Stimulated activated CD8-positive, alpha-beta memory T cell treated with anti-CD3 and anti-CD28 coated beads, Interleukin-15, amount 100 ng/mL, for 4 hours (primary cell): ENCODE measurements around the gene HDAC9.

Experiments
- DNase-seq, 2 donors: peaks; one replicate each; pipeline ENCODE4 v3.0.0-alpha.2; 2020; ENCODE audit warnings: low read depth in 2 of 2

HDAC9 gene

DNA sequence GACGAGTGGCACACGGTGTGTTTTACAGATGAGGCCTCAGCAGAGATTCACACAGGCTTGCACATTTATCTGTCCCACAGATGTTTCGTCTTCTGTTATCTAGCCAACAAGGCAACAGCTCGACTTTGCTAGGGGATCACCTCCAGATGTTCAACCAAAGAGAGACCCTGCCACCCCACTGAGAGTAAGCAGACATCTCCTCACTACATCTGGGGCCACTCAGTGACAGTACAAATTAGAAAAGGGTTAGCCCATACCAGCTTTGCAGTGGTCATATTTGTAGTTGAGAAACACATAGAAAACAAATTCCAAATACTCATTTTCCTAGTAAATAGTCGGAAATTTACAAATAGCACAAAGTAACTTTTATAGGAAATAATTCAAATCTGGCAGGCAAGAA, 164.2 kb downstream of the HDAC9 start:
- DNase-seq: no peak

DNA sequence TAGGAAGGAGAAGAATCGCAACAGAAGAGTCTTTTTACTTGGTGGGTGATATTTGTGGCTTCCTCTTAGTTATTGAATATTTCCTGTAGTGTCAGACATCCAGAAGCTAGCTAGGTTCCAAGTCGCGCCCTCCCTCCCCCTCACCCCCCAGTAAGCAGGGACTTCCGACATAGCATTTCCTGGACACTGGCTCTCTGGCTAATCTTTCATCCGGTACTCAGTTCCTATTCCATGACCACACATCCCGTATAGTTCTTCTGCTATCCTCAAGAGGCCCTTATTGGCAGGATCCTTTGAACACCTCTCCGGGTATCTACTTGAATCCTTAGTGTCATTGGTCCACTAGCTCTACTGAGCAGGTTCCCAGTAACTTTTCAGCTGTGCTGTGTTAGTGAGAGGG, 167.8 kb downstream of the HDAC9 start:
- no peak for DNase-seq

DNA sequence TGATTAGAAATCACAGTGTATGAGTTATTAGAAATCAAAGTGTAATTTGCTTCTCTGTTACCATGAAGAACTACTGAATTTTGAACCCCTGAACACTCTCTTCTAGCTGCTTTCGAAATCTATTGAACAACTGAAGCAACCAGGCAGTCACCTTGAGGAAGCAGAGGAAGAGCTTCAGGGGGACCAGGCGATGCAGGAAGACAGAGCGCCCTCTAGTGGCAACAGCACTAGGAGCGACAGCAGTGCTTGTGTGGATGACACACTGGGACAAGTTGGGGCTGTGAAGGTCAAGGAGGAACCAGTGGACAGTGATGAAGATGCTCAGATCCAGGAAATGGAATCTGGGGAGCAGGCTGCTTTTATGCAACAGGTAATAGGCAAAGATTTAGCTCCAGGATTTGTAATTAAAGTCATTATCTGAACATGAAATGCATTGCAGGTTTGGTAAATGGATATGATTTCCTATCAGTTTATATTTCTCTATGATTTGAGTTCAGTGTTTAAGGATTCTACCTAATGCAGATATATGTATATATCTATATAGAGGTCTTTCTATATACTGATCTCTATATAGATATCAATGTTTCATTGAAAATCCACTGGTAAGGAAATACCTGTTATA, 170.7 kb downstream of the HDAC9 start:
- DNase-seq: peak; percentile 9 to 19

DNA sequence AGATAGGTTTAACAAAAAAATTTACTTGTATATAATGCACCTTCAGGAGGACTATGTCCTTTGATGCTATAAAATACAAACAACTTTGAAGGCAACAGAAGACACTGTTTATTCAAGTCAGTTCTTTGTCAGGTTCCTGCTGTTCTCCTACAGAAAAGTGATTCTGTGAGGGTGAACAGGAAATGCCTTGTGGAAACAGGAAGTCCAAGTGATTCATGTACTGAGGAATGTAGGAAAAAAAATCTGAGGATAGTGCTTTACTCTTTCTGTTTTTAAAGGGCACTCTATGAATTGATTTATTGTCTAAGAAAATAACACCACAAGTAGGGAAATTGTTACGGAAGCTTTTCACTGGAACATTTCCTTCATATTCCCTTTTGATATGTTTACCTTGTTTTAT, 171.9 kb downstream of the HDAC9 start:
- no peak for DNase-seq

DNA sequence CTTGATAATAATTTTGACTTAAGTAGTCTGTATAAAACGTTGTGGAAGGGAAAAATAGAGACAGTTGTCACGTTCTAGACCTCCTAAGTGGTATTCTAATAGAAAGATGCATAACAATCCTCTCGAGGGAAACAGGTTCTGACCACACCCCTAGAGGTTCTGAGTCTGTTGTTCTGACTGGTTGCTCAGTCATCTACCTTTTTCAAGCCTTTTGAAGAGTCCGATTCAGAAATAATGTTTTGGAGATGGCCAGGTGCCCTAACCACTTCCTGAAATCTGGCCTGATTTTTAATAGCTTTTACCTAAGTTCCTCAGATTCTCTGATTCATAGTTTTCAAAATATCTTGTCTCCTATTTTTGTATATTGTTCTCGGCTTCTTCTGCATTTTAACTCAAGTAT, 175.6 kb downstream of the HDAC9 start:
- no peak for DNase-seq

DNA sequence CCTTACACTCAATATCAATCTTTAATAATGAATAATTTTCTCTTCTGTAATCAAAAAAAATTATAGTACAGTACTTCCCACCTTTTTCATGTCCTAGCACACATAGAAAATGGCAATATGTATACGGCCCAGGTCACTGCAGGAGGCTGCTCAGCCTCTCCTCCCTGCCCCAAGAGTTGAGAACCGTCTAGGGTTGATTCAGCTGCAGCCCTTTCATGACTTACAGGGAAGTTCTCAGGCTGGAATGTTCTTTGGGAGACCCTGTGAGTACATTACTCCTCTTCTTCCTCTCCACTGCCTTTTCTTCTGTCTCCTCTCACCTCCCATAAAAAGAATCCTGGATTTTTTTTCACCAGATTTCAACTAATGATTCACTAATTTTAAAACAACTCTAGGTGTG, 180.0 kb downstream of the HDAC9 start:
- no peak for DNase-seq

DNA sequence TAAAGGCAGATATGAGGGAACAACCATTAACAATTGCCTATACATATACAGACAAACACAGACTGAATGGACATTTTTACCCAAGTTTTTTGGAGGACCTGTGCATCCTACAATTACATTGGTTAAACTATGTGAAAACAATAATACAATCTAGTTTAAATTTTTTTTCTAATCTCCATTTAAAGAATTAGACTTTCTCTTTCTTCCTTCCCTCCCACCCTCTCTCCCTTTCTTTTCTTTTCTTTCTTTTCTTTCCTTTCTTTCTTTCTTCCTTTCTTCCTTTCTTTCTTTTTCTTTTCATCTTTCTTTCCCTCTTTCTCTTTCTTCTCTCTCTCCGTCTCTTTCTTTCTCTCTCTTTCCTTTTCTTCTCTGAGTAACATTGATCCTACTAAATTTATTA, 183.7 kb downstream of the HDAC9 start:
- no peak for DNase-seq

DNA sequence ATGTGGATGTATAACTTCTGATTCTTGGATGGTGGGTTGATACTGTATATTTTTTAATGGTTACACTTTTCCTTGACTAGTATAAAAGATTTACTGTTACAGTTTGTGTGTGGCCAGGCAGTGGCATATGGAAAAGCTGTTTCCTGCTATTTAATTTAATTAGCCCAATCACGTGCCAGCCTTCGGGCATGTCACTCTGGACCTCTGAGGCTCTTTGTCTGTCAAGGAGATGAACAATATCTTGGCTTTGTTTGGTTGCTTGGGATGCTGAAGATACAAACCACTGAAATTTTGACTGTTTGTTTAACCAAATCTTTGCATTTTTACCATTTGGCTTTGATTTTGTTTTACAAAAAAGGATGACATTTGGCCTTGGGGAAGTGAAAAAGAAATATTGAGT, 185.0 kb downstream of the HDAC9 start:
- DNase-seq: no peak

DNA sequence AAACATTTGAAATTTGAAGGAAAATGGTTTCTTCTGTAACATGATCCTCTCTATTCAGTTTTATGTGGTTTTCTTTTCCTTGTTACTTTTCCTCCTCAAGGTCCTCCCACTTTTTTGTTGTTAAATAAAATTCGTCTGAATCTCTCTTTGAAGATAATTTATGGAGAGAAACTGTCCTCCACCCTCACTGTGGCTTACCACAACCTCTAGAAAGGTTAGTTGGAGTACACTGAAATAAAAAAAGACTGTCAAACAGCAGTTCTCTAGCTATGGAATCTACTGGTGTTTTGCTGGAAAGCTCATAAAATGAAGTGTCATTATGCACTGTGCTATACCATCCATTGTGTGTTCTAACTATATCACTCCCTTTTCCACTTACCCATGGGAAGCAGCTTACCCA, 189.4 kb downstream of the HDAC9 start:
- no peak for DNase-seq

DNA sequence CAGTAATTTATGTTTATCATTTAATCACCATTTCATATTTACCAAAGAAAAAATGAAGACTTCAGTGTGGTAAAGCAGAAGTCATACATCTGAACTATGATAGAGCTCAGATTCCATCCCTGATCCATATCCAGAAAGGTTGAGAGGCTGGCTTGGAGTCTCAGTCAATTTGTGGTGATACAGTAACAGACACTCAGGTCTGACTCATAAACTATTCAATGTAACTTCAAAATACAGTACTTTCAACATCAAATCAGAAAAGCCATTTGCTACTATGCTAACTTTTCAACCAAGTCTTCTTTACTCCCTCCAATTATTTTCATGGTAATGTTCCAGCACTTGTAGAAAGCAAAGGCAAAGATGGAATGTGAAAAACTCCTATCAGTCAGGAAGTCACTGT, 190.4 kb downstream of the HDAC9 start:
- DNase-seq: no peak

DNA sequence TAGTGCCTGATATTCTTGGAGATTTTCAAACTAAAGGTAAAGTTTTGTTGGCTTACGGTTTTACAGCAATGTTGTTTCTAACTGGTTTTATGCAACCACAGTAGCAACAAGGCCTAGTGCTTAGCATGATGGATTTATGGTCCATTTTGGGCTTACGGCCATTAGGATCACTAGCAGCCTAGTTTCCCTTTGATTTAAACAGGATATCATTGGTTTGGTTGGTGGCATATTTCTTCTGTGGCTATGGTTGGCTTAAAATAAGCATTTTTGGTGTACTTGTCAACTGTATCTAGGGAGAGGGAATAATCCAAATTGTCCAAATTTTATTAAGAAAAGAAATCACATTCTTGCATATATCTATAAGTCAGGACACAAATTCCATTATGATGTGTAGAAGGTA, 194.0 kb downstream of the HDAC9 start:
- DNase-seq: no peak

DNA sequence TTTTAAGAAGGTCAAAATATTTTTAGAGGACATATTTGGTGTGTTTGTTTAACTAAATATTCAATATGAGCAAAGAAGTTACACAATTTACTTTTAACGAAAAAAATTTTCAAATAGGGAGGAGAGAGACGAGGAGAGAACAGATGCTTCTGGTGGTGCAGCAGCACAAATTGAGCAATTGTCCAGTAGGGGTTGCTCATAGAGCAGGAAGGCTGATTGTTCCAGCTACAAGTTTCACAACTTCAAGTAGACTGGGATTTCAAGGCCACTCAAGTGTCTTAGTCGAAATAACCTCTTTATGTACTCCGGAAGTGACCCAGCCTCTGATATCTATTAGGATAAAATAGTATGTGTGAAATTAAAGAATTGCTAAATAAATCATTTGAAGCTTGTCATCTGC, 197.9 kb downstream of the HDAC9 start:
- DNase-seq: no peak

DNA sequence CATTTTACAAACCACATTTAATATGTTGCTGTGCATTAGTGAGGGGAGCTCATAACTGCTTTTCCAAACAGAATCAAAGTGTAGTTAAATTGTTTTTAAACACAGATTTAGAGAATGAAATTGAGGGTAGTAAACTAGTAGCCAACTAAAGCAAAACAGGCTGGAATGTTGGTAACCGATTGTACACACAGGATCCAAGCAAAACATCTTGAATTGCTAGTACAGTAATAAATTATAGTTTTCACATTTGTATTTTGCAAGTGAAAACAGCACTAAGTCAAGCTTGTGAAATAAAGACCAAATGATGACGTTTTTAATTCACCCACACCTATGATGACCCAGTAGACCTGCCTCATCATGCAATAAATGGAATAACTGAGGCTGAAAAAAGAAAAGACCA, 198.3 kb downstream of the HDAC9 start:
- no peak for DNase-seq

DNA sequence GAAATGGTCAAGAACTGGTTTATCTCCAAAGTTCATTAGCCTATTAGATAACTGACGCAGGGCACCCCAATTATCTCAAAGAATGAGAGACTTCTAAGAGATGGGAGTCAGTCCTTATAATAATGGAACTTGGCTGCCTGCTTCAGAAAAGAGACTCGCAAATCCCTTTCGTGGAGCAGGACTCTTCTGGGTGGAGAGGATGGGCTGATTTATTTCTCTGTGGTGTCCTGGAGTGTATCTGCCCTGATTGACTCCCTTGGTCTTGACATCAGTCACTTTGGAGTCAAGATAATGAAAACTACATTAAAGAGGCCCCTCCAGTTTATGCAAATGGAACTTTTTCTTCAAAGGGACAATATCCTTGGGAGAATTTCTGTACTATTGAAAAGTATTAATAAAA, 198.9 kb downstream of the HDAC9 start:
- DNase-seq: no peak

DNA sequence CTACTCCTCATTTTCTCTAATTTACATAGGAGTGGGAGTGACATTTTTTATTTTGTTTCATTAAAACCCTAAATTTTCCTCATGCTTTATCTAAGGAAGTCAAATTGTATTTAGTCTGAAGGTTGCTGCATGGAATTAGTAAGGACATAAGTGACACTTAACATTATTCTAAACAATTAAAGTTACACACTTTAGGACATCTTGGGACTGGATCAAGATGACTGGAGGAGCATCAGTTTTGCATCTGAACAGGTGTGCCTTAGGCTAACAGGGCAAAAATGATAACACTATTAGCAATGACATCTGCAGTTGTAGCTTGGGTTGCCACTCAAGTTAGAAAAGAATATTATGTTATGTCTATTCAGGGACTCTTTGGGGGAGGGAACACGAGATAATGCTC, 199.4 kb downstream of the HDAC9 start:
- DNase-seq: no peak

DNA sequence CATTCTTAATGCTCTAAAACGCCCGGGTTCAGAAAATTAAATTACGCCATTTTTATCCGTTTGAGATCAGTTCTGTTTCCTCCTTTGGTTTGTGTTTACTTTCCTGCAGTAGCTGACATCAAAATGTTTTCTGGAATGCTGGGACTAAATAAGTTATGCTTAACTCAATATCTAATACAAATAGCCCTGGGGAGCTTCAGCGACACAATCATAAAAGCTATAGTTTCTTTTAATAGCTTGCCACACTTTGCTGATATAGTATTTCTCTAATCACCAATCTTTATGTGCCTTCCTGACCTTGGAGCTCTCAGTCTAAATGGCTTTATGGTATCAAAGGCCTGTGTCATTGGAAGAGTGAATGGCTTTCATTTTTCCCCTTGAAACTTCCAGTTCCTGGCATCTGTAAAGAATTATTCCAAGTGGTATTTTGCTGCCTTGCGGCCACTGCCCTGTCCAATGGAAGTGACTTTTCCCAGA, 202.7 kb downstream of the HDAC9 start:
- no peak for DNase-seq

DNA sequence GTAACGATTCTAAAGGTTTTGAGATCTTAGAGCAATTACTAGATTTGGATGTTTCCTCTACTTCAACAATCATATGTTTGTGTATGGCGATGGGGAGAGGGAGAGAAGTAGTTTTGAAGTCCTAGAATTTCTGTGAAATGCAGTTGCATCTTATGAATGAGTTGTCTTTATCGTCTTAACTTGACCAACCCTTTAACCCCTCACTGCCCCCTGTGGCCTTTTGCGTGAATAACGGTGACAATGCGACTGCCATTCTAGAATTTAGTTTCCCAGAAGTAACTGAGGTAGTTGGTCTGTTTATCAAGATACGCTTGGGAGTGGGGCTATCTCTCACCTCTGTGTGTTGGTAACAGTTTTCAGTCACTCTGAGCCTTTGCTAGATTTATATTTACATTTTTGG, 204.6 kb downstream of the HDAC9 start:
- DNase-seq: no peak

DNA sequence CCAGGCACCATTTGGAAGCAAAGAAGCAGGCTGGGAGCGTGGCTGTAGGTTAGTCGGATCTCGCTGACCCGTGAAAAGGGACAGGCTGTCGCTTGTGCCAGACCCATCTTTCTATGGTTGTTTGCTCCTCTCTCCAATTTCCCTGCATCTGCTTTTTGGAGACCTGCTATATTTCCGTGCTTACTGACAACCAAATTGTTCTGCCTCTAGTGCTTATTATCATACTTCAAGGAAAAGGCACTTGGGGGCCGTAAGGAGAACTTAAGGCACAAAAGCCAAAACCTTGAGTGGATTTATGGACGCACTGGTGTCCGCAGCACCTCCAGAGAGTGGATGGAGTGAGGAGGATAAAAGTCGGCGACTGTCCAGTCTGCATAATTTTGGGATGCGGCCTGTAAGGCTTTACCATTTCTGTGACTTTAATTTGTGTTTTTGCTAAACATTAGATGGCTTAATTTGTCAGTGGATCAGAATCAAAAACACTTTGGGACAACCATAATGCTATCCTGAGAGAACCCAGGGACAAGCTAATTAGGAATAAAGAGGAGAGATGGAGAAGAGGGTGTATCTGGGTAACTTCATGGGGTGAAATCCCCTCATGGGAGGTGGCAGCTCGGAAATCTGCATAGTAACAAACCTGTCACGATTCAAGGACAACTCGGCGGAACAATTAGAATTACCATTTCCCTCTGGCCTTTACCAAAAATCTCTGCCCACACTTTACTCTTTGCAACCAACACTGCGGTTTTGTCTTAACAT, 206.7 kb downstream of the HDAC9 start:
- no peak for DNase-seq

DNA sequence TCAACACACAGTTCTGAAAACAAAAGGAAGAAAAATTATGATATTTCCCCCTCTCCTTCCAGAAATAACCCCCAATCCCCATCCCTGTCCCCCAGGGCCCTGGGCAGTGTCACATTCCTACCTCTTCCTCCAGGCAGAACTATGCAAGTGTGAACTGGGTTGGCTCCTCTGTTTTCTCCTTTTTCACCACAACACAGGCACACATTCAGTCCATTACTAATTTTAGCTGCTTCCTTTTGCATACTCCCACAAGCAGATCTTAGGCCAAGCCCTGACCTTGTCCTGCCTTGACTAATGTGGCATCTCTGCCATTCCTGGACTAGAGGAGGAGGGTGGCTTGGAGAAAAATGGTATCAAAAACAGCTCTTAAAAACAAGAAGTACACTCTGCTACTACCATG, 208.1 kb downstream of the HDAC9 start:
- DNase-seq: no peak

DNA sequence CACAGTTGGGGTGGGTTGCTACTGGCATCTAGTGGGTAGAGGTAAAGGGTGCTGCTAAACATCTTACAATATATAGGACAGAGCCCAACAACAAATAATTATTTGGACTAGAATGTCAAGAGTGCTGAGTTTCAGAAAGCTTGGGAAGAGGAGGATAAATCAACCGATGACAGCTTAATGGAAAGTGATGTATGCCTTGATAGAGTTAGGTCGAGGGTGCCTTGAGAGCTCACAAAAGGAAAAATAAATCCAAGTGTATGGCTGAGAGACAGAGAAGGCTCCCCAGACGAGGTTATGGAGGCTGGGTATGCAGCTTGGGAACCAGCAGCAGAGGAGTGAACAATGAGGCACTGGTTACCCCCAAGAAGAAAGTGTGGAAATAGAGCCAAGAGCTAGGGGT, 211.1 kb downstream of the HDAC9 start:
- DNase-seq: no peak

DNA sequence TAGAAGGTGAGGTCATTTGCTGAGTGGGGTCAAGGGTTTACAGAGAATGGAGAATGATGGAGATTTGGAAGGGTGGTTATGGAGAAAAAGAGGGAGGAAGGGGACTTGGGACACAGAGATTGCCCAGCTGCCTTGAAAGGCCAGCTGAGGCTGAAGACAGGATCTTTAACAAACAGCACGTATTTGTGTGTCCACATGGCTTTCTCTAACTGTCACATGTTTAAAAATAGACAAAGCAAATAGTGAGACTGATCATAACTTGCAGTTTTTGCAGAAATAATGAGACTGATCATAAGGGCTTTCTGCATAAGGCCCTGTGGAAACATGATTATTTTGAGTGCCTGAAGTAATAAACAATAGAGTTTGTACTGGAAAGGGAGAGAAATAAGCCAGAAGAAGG, 212.7 kb downstream of the HDAC9 start:
- no peak for DNase-seq

DNA sequence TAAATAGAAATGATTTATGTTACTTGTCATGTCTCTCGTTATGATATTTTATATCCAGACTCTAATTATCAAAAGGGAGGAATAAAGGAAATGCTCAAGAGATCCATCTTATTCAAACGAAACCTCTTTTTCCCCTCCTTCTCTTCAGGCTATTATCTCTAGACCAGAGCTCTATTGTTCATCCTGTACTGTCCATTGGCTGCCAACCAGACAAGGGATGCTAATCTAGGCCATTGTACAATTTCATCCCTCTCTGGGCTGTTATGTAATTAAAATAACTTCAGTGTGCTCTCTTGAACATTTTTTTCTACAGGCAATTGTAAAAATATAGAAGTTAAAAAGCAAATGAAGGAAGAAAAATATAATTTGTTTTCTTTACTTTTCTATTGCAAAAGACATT, 220.4 kb downstream of the HDAC9 start:
- DNase-seq: no peak

DNA sequence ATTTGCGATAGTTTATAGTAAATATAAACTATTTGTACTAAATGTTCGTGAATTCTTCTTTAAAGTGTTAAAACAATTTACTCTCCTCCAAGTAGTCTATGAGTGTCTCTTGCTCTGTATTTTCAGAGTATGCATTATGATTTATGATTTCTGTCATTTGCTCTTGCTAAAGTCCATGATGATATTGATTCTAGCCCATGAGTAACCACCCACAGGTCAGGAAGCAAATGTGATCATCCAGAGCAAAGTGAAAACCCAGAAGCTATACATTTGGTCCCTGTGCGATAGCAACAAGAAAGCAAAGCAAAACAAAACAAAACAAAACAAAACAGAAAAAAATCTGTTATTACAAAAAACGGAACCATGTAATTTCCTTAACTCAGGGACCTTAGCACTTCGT, 225.9 kb downstream of the HDAC9 start:
- no peak for DNase-seq

DNA sequence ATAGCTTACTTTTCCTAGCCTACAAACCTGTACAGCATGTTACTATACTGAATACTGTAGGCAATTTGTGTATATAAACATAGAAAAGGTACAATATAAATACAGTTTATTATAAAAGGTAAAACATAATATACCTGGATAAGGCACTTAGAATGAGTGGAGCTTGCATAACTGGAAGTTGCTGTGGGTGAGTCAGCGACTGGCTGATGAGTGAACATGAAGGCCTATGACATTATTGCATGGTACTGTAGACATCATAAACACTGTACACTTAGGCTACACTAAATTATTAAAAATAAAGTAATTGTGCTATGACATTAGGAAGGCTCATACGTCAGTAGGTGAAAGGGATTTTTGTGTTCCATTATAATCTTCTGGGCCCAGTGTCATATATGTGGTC, 228.8 kb downstream of the HDAC9 start:
- no peak for DNase-seq
